NB4 (cell line): ENCODE data around the gene A2ML1.
"Not testable (repeated sequence)": the region's sequence is repeated elsewhere in the genome, so short reads cannot be mapped to it uniquely, and the experiment has no call there.

Experiments
- DNase-seq: peaks from one replicate; pipeline ENCODE4 v3.0.0; 2010; ENCODE audit warnings: low read depth
- H3K4me3 ChIP-seq: one replicate; pipeline ENCODE4 v1.5.1; 2011; ENCODE audit warnings: mild to moderate bottlenecking, low read depth, low read length, moderate library complexity
- CTCF ChIP-seq: IDR thresholded peaks from one replicate; pipeline ENCODE4 v1.5.1; 2012; ENCODE audit warnings: low read depth, low read length
- MAX ChIP-seq: IDR thresholded peaks from 2 replicates; pipeline ENCODE4 v1.6.1; 2011; ENCODE audit warnings: low read depth, low read length
- MYC ChIP-seq: IDR thresholded peaks from 2 replicates; pipeline ENCODE4 v1.6.1; 2011; ENCODE audit warnings: low read depth, low read length
- POLR2A ChIP-seq: IDR thresholded peaks from 2 replicates; pipeline ENCODE4 v1.6.1; 2011; ENCODE audit warnings: mild to moderate bottlenecking; ENCODE audit not compliant: insufficient read length; ENCODE audit errors: extremely low read depth

The A2ML1 gene

GRCh38 chr12:8849876-8850275 lies 27.5 kb downstream of the A2ML1 start:
- DNase-seq = peak; percentile 13
- TF ChIP-seq MAX (no peak), CTCF (no peak), MYC (no peak), POLR2A (no peak)
- H3K4me3 ChIP-seq = no peak overlapping the region

GRCh38 chr12:8852119-8852518 lies 29.7 kb downstream of the A2ML1 start:
- peak; percentile 14 for DNase-seq
- no peak for TF ChIP-seq MAX
- TF ChIP-seq POLR2A = no peak
- TF ChIP-seq CTCF = no peak
- no peak for TF ChIP-seq MYC
- H3K4me3 ChIP-seq = no peak overlapping the region

- TF ChIP-seq POLR2A = no peak
- no peak for TF ChIP-seq MYC
- no peak for TF ChIP-seq CTCF
- no peak for TF ChIP-seq MAX
- DNase-seq = no peak
- H3K4me3 ChIP-seq = no peak overlapping the region
Observed at GRCh38 chr12:8855891-8856290, 33.5 kb downstream of the A2ML1 start.

GRCh38 chr12:8859448-8859847 lies 37.0 kb downstream of the A2ML1 start:
- H3K4me3 ChIP-seq = not testable (repeated sequence)
- peak; percentile 11 for DNase-seq

GRCh38 chr12:8860165-8860961 lies 37.9 kb downstream of the A2ML1 start:
- H3K4me3 ChIP-seq = no peak overlapping the region
- peak; percentile 55 for DNase-seq
- TF ChIP-seq MAX = peak; percentile 28; the same call in 1 of the 2 replicates
- no peak for TF ChIP-seq POLR2A
- TF ChIP-seq MYC = no peak
- TF ChIP-seq CTCF = peak; percentile 64

GRCh38 chr12:8866429-8866828 lies 44.0 kb downstream of the A2ML1 start:
- no peak for TF ChIP-seq POLR2A
- no peak for TF ChIP-seq MAX
- no peak for TF ChIP-seq CTCF
- no peak for TF ChIP-seq MYC
- H3K4me3 ChIP-seq = no peak overlapping the region
- DNase-seq = no peak
